Gastroesophageal sphincter (tissue), 4 donors: ENCODE measurements around the gene ZFR2. TPM values are rescaled to one million over a fixed set of nuclear protein-coding genes. Genes with fewer than 3 reads are reported as not detected.
"Not testable (repeated sequence)": the region's sequence is repeated elsewhere in the genome, so short reads cannot be mapped to it uniquely, and the experiment has no call there.

Experiments used
- ATAC-seq: fragments of 150-250 bp; one replicate; pipeline ENCODE4 v1.9.1; 2016; ENCODE audit warnings: mild to moderate bottlenecking, moderate library complexity
- H3K27ac ChIP-seq, 4 donors: fragments of 200-600 bp; sonication (generic) in 3 of 4; 1 replicate in 3 of 4; 2 replicates in 1 of 4; pipeline ENCODE4 v1.5.1; 2016 to 2019
- H3K27me3 ChIP-seq: fragments of 200-600 bp; sonication (generic); one replicate; pipeline ENCODE4 v1.5.1; 2019
- H3K36me3 ChIP-seq, 2 donors: fragments of 200-600 bp; sonication (generic); one replicate each; pipeline ENCODE4 v1.5.1; 2019; ENCODE audit warnings: control low read depth in 1 of 2
- H3K4me1 ChIP-seq, 3 donors: fragments of 200-600 bp; sonication (generic); 1 replicate in 2 of 3; 2 replicates in 1 of 3; pipeline ENCODE4 v1.5.1; 2016 to 2019; ENCODE audit warnings: control low read depth in 2 of 3
- H3K4me3 ChIP-seq, 2 donors: fragments of 200-600 bp; sonication (generic); one replicate each; pipeline ENCODE4 v1.5.1; 2019; ENCODE audit warnings: mild to moderate bottlenecking in 1 of 2, moderate library complexity in 1 of 2
- H3K9me3 ChIP-seq, 3 donors: fragments of 200-600 bp; sonication (generic); one replicate each; pipeline ENCODE4 v1.5.1; 2017 to 2019; ENCODE audit warnings: control low read depth in 2 of 3
- CTCF ChIP-seq, 4 experiments: fragments of 200-600 bp in 2 of 4; fragments of 450-650 bp in 2 of 4; sonication (generic) in 1 of 4; IDR thresholded peaks; one replicate each; pipeline ENCODE4 v1.5.1; 2017 to 2019; ENCODE audit warnings: antibody characterized with exemption in 4 of 4, mild to moderate bottlenecking in 2 of 4, moderate library complexity in 2 of 4
- EP300 ChIP-seq: sonication (generic); formaldehyde crosslinking; IDR thresholded peaks from one replicate; pipeline ENCODE4 v1.6.1; 2017; ENCODE audit warnings: antibody characterized with exemption, mild to moderate bottlenecking
- POLR2A ChIP-seq, 2 donors: fragments of 450-650 bp; IDR thresholded peaks; one replicate each; pipeline ENCODE4 v1.6.1; 2017; ENCODE audit warnings: antibody characterized with exemption in 2 of 2, mild to moderate bottlenecking in 2 of 2, moderate library complexity in 1 of 2
- POLR2AphosphoS5 ChIP-seq: sonication (generic); formaldehyde crosslinking; IDR thresholded peaks from one replicate; pipeline ENCODE4 v1.6.1; 2017; ENCODE audit warnings: antibody characterized with exemption
- WGBS, 2 donors: methylation state at CpG; one replicate each; pipeline ENCODE4 v1.1.5; 2018; ENCODE audit warnings: low coverage in 1 of 2; 5-methylcytosine and 5-hydroxymethylcytosine counted together
- total RNA-seq, 4 donors: library from RNA; depleted of rRNA; stranded (reverse); fragments of >200 nt; gene quantifications; one replicate each; pipeline ENCODE4 v1.1.0, GENCODE V29; 2016

The ZFR2 gene
- total RNA-seq, 4 donors from 2014 or later, result 0.13 TPM; not detected in 3

GRCh38 chr19:3768015-3768747, 100.7 kb downstream of the ZFR2 start:
- Histone ChIP-seq H3K27ac (no peak overlapping the region), H3K4me1 (peaks cover 0 to 12% (median 3%) of the 10 kb centered on the region in 3 donors), H3K9me3 (no peaks in the 10 kb centered on the region), H3K36me3 (peaks cover 0 to 57% of the 10 kb centered on the region in 2 donors), H3K4me3 (no peak overlapping the region), H3K27me3 (peaks cover 11% of the 10 kb centered on the region)
- WGBS, 2 donors, result 80 to 83% methylated on average over 1 to 5 of the region's 25 CpGs
- no peak for ATAC-seq
- TF ChIP-seq POLR2A (IDR thresholded peaks at IDR 0.05) (no peak), CTCF (IDR thresholded peaks at IDR 0.05) (no peak), EP300 (no peak), POLR2AphosphoS5 (no peak)

GRCh38 chr19:3767050-3767449, 101.8 kb downstream of the ZFR2 start:
- H3K4me3 ChIP-seq, result no peak overlapping the region
- H3K36me3 ChIP-seq, result peaks cover 0 to 57% of the 10 kb centered on the region in 2 donors
- peaks cover 0 to 18% (median 4%) of the 10 kb centered on the region in 3 donors for H3K4me1 ChIP-seq
- H3K9me3 ChIP-seq, result no peaks in the 10 kb centered on the region
- peaks cover 9% of the 10 kb centered on the region for H3K27me3 ChIP-seq
- WGBS, 2 donors, result 81% methylated on average over 5 of the region's 23 CpGs; no CpG with 5 or more reads in 1 of the 2 donors
- no peak overlapping the region for H3K27ac ChIP-seq
- TF ChIP-seq CTCF (IDR thresholded peaks at IDR 0.05) (no peak), POLR2A (IDR thresholded peaks at IDR 0.05) (no peak), EP300 (no peak), POLR2AphosphoS5 (no peak)
- no peak for ATAC-seq

GRCh38 chr19:3766520-3766919, 102.3 kb downstream of the ZFR2 start:
- Histone ChIP-seq H3K9me3 (no peaks in the 10 kb centered on the region), H3K36me3 (peaks cover 0 to 57% of the 10 kb centered on the region in 2 donors), H3K27me3 (peaks cover 3% of the 10 kb centered on the region), H3K4me3 (no peak overlapping the region), H3K27ac (no peak overlapping the region), H3K4me1 (peaks cover 0 to 24% (median 4%) of the 10 kb centered on the region in 3 donors)
- ATAC-seq, result no peak
- WGBS, 2 donors, result 88 to 89% methylated on average over 3 to 5 of the region's 7 CpGs
- TF ChIP-seq POLR2A (IDR thresholded peaks at IDR 0.05) (no peak), POLR2AphosphoS5 (no peak), EP300 (no peak), CTCF (IDR thresholded peaks at IDR 0.05) (no peak)

- not testable (repeated sequence) for ATAC-seq, H3K27me3 ChIP-seq, H3K4me3 ChIP-seq, H3K27ac ChIP-seq, H3K9me3 ChIP-seq
- 91% methylated on average over 5 of the region's 5 CpGs; no CpG with 5 or more reads in 1 of the 2 donors for WGBS, 2 donors
- Histone ChIP-seq H3K36me3 (peaks cover 0 to 57% of the 10 kb centered on the region in 2 donors), H3K4me1 (peaks cover 0 to 31% (median 7%) of the 10 kb centered on the region in 3 donors)
These were observed 103.1 kb downstream of the ZFR2 start for GRCh38 chr19:3765757-3766156.

- TF ChIP-seq CTCF (IDR thresholded peaks at IDR 0.05) (no peak), POLR2AphosphoS5 (no peak), POLR2A (IDR thresholded peaks at IDR 0.05) (no peak), EP300 (no peak)
- H3K4me1 ChIP-seq, result peaks cover 0 to 38% (median 10%) of the 10 kb centered on the region in 3 donors
- peaks cover 0 to 53% of the 10 kb centered on the region in 2 donors for H3K36me3 ChIP-seq
- H3K27ac ChIP-seq, result no peak overlapping the region
- no peaks in the 10 kb centered on the region for H3K27me3 ChIP-seq
- no peak overlapping the region for H3K4me3 ChIP-seq
- no peaks in the 10 kb centered on the region for H3K9me3 ChIP-seq
- ATAC-seq, result no peak
- 78 to 83% methylated on average over 1 to 5 of the region's 12 CpGs for WGBS, 2 donors
These were observed 103.7 kb downstream of the ZFR2 start for GRCh38 chr19:3765121-3765520.
